Measurements from ENCODE around the gene ARID2. TPM values are rescaled to one million over a fixed set of nuclear protein-coding genes. Genes with fewer than 3 reads are reported as not detected.

Gene ARID2
- total RNA-seq, 4 donors from 2014 or later: 25.3 to 40.4 (median 30.6) TPM

GRCh38 chr12:45831590-45831989 is 102.1 kb downstream of the ARID2 start:
- H3K4me3 ChIP-seq (ENCODE audit: low read depth, poor library complexity, severe bottlenecking): no peak overlapping the region
- TF ChIP-seq POLR2A (IDR thresholded peaks at IDR 0.05): no peak
- TF ChIP-seq CTCF (IDR thresholded peaks at IDR 0.05): no peak
- 94 to 100% methylated on average over 2 of the region's 2 CpGs for WGBS, 2 donors
- no peak for DNase-seq (ENCODE audit: low spot score in 2 of 2)
- intact Hi-C loops (cut with DNase I; ENCODE audit: low total_unique reads): no loop called here

GRCh38 chr12:45833401-45833800 is 103.9 kb downstream of the ARID2 start:
- intact Hi-C loops (cut with DNase I; ENCODE audit: low total_unique reads): no loop called here
- no peak overlapping the region for H3K4me3 ChIP-seq (ENCODE audit: low read depth, poor library complexity, severe bottlenecking)
- DNase-seq (ENCODE audit: low spot score in 2 of 2): no peak
- TF ChIP-seq CTCF (IDR thresholded peaks at IDR 0.05): no peak
- no peak for TF ChIP-seq POLR2A (IDR thresholded peaks at IDR 0.05)

GRCh38 chr12:45834809-45835208 is 105.3 kb downstream of the ARID2 start:
- H3K4me3 ChIP-seq (ENCODE audit: low read depth, poor library complexity, severe bottlenecking): no peak overlapping the region
- DNase-seq (ENCODE audit: low spot score in 2 of 2): no peak
- no peak for TF ChIP-seq CTCF (IDR thresholded peaks at IDR 0.05)
- TF ChIP-seq POLR2A (IDR thresholded peaks at IDR 0.05): no peak
- intact Hi-C loops (cut with DNase I; ENCODE audit: low total_unique reads): no loop called here
- WGBS, 2 donors: 98 to 100% methylated on average over 1 of the region's 1 CpG

GRCh38 chr12:45839917-45840316 is 110.4 kb downstream of the ARID2 start:
- 95 to 100% methylated on average over 1 of the region's 1 CpG for WGBS, 2 donors
- no peak for TF ChIP-seq CTCF (IDR thresholded peaks at IDR 0.05)
- no peak for TF ChIP-seq POLR2A (IDR thresholded peaks at IDR 0.05)
- no peak overlapping the region for H3K4me3 ChIP-seq (ENCODE audit: low read depth, poor library complexity, severe bottlenecking)
- no peak for DNase-seq (ENCODE audit: low spot score in 2 of 2)
- intact Hi-C loops (cut with DNase I; ENCODE audit: low total_unique reads): no loop called here

- 89 to 93% methylated on average over 3 of the region's 3 CpGs for WGBS, 2 donors
- TF ChIP-seq POLR2A (IDR thresholded peaks at IDR 0.05) (no peak), CTCF (IDR thresholded peaks at IDR 0.05) (no peak)
- intact Hi-C loops (cut with DNase I; ENCODE audit: low total_unique reads): no loop called here
- DNase-seq (ENCODE audit: low spot score in 2 of 2): no peak
- no peak overlapping the region for H3K4me3 ChIP-seq (ENCODE audit: low read depth, poor library complexity, severe bottlenecking)
Measured at GRCh38 chr12:45849289-45849688, 119.8 kb downstream of the ARID2 start.

GRCh38 chr12:45850302-45850701 is 120.8 kb downstream of the ARID2 start:
- DNase-seq (ENCODE audit: low spot score in 2 of 2): no peak
- H3K4me3 ChIP-seq (ENCODE audit: low read depth, poor library complexity, severe bottlenecking): no peak overlapping the region
- no peak for TF ChIP-seq CTCF (IDR thresholded peaks at IDR 0.05)
- TF ChIP-seq POLR2A (IDR thresholded peaks at IDR 0.05): no peak
- intact Hi-C loops (cut with DNase I; ENCODE audit: low total_unique reads): no loop called here
